GM19455 (cell line): ENCODE data around the gene FARS2.

Experiments
- ATAC-seq: cut with Tn5 transposase; IDR thresholded peaks from one replicate; pipeline ENCODE4 v1.9.1; 2021; ENCODE audit not compliant: unreplicated experiment

FARS2 gene

GRCh38 chr6:5817869-5818268, 556.6 kb downstream of the FARS2 start:
- ATAC-seq, result no peak

DNA sequence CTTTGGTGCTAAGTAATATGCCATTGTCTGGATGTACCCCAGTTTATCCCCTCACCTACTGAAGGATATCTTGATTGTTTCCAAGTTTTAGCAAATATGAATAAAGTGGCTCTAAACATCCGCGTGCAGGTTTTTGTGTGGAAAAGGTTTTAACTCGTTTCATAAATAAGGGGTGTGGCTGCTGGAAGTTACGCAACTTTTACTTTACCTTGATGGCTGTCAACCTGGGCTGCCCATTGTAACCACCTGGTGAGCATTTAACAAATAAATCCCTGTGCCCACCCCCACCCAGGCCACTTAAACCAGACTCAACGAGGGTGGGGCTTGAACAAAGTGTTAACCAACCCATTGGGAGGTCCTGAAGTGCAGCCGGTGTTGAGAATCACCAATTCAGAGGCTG, 557.6 kb downstream of the FARS2 start:
- ATAC-seq, result no peak
